HEK293T (cell line): ENCODE measurements around the gene LRIG1.

Experiments
- CTCF ChIA-PET: fragments of 350-600 bp; formaldehyde crosslinking; extraction: SDS; loops from one replicate; lab custom pipeline; 2021; ENCODE audit warnings: antibody characterized with exemption, inconsistent platforms; lab: Yijun Ruan, JAX
- POLR2A ChIA-PET: fragments of 350-600 bp; formaldehyde crosslinking; extraction: SDS; loops from one replicate; lab custom pipeline; 2020; ENCODE audit warnings: antibody characterized with exemption, inconsistent platforms; lab: Yijun Ruan, JAX
- DNase-seq: peaks from one replicate; pipeline ENCODE4 v3.0.0; 2012; ENCODE audit warnings: mixed read lengths; ENCODE audit errors: extremely low spot score
- ARNT ChIP-seq: fragments of 450-650 bp; IDR thresholded peaks from 2 replicates; pipeline ENCODE4 v1.6.1; 2017; ENCODE audit warnings: mild to moderate bottlenecking
- BHLHE40 ChIP-seq: fragments of 450-650 bp; IDR thresholded peaks from 2 replicates; pipeline ENCODE4 v1.6.1; 2016; ENCODE audit warnings: mild to moderate bottlenecking, moderate library complexity, borderline replicate concordance
- CTBP1 ChIP-seq: fragments of 450-650 bp; IDR thresholded peaks from 2 replicates; pipeline ENCODE4 v1.6.1; 2016; ENCODE audit warnings: borderline replicate concordance
- ELF4 ChIP-seq: fragments of 450-650 bp; IDR thresholded peaks from 2 replicates; pipeline ENCODE4 v1.6.1; 2017; ENCODE audit warnings: antibody characterized with exemption
- FOXA1 ChIP-seq: fragments of 450-650 bp; IDR thresholded peaks from 2 replicates; pipeline ENCODE4 v1.6.1; 2016; ENCODE audit warnings: mild to moderate bottlenecking
- FOXK2 ChIP-seq: fragments of 450-650 bp; IDR thresholded peaks from 2 replicates; pipeline ENCODE4 v1.6.1; 2016; ENCODE audit warnings: mild to moderate bottlenecking
- FOXM1 ChIP-seq: fragments of 450-650 bp; IDR thresholded peaks from 2 replicates; pipeline ENCODE4 v1.6.1; 2017; ENCODE audit warnings: mild to moderate bottlenecking, borderline replicate concordance
- HDGF ChIP-seq: fragments of 450-650 bp; IDR thresholded peaks from 2 replicates; pipeline ENCODE4 v1.6.1; 2017; ENCODE audit warnings: antibody characterized with exemption, borderline replicate concordance
- L3MBTL2 ChIP-seq: fragments of 450-650 bp; conservative IDR thresholded peaks from 2 replicates; pipeline ENCODE4 v1.6.1; 2016; ENCODE audit warnings: mild to moderate bottlenecking
- LEF1 ChIP-seq: fragments of 450-650 bp; IDR thresholded peaks from 2 replicates; pipeline ENCODE4 v1.6.1; 2017; ENCODE audit warnings: mild to moderate bottlenecking, borderline replicate concordance
- NFRKB ChIP-seq: fragments of 450-650 bp; IDR thresholded peaks from 2 replicates; pipeline ENCODE4 v1.6.1; 2016; ENCODE audit warnings: mild to moderate bottlenecking, moderate library complexity
- SP1 ChIP-seq: fragments of 450-650 bp; IDR thresholded peaks from 2 replicates; pipeline ENCODE4 v1.6.1; 2017
- SUZ12 ChIP-seq: fragments of 450-650 bp; IDR thresholded peaks from 2 replicates; pipeline ENCODE4 v1.6.1; 2016; ENCODE audit warnings: mild to moderate bottlenecking
- TARDBP ChIP-seq: fragments of 450-650 bp; IDR thresholded peaks from 2 replicates; pipeline ENCODE4 v1.6.1; 2016
- ZNF384 ChIP-seq: fragments of 450-650 bp; IDR thresholded peaks from 2 replicates; pipeline ENCODE4 v1.6.1; 2016
- TF ChIP-seq, protein P1 (sequence below): fragments of 450-650 bp; IDR thresholded peaks from 2 replicates; pipeline ENCODE4 v1.6.1; 2016

Gene LRIG1

DNA sequence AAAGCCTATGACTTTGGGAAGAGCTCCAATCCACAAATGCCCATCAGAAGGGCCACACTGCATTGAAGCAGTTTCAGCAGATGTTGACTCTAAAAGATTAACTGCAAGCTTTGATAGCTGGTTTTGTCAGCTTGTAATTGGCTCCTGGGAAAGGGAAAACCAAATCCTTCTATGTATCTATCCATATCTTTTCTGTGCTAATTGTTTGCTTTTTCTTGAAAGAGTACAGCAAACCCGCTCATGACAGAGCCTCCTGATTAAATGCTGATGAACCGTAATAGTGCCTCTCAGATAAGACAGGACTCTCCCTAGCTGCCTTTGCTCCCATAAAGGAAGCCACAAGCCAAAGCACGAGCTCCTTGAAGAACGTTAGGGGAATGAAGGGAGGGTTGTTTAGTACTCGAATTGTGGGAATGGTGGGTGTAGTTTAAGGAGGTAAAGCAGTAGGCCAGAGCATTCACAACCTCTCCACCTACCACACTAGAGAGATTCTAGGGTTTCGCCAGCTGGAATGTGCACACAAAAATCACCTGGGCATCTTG, 33.6 kb upstream of the LRIG1 start:
- ChIA-PET POLR2A (no interaction called here), CTCF (no interaction called here)
- no peak for TF ChIP-seq FOXA1
- TF ChIP-seq SP1: no peak
- no peak for TF ChIP-seq ARNT
- TF ChIP-seq, protein P1, sequence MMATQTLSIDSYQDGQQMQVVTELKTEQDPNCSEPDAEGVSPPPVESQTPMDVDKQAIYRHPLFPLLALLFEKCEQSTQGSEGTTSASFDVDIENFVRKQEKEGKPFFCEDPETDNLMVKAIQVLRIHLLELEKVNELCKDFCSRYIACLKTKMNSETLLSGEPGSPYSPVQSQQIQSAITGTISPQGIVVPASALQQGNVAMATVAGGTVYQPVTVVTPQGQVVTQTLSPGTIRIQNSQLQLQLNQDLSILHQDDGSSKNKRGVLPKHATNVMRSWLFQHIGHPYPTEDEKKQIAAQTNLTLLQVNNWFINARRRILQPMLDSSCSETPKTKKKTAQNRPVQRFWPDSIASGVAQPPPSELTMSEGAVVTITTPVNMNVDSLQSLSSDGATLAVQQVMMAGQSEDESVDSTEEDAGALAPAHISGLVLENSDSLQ: no peak
- no peak for TF ChIP-seq CTBP1
- no peak for TF ChIP-seq LEF1
- TF ChIP-seq ZNF384: no peak
- DNase-seq: no peak

DNA sequence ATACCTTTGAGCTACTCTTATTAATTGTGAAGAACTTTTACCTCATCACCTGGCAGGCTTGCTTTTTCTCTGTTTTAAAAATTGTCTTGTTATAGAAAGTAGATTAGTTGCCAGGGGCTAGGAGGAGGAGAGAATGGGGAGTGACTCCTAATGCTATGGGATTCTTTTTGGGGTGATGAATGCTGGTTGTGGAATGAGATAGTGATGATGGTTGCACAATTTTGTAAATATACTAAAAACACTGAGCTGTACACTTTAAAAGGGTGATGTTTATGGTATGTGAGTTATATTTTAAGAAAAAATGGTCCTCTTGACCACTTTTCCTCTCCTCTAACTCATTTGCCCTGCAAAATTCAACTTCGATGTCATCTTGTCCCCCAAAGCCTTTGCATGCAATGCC, 31.8 kb upstream of the LRIG1 start:
- no peak for DNase-seq
- ChIA-PET CTCF (no interaction called here), POLR2A (no interaction called here)
- TF ChIP-seq BHLHE40: no peak
- no peak for TF ChIP-seq FOXA1
- TF ChIP-seq ARNT: no peak

DNA sequence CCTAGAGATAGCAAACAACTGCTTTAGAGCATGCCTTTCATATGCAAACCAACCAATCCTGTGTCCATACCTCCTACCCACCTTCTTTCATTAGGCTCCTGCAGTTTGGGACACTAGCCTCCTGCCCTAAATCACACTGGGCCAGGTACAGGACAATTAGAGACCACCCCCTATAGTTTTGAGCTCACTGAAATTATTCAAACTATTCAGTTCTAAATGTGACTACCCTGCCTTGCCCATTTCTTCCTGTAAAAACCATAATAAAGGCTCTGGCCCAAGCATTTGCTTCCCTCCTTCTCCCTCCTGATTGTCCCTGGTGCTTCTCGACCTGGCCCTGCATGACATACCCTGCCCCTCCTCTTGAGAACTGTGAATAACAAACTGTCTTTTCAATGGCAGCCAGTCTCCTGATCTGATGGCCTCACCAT, 31.4 kb upstream of the LRIG1 start:
- POLR2A ChIA-PET: no interaction called here
- no peak for DNase-seq
- CTCF ChIA-PET: no interaction called here
- TF ChIP-seq BHLHE40 (no peak), ZNF384 (no peak), FOXK2 (no peak), ELF4 (no peak)

DNA sequence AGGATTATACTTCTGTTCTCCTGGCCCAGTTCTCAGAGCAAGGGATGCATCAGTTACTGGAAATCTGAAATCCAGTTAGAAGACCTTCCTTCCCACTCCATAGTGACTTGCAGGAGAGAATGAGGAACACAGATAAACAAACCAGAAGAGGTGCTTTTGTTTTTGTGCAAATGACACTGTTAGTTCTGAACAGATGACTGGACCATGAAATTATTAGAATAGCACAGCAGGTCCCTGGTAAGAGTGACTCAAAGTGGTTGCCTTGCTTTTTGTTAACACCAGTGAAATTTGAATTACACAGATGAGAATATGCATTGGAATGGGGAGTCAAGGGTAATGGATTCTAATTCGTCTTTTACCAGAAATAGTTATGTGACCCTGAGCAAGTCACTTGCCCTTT, 30.4 kb upstream of the LRIG1 start:
- no peak for DNase-seq
- TF ChIP-seq ARNT: no peak
- TF ChIP-seq HDGF: no peak
- TF ChIP-seq SUZ12: no peak
- no peak for TF ChIP-seq ZNF384
- no peak for TF ChIP-seq LEF1
- no peak for TF ChIP-seq FOXM1
- no peak for TF ChIP-seq SP1
- TF ChIP-seq, protein P1: no peak
- TF ChIP-seq BHLHE40: no peak
- TF ChIP-seq TARDBP: no peak
- TF ChIP-seq NFRKB: no peak
- no peak for TF ChIP-seq FOXA1
- TF ChIP-seq L3MBTL2: no peak
- TF ChIP-seq FOXK2: no peak
- TF ChIP-seq ELF4: no peak
- no peak for TF ChIP-seq CTBP1
- CTCF ChIA-PET: no interaction called here
- POLR2A ChIA-PET: no interaction called here

DNA sequence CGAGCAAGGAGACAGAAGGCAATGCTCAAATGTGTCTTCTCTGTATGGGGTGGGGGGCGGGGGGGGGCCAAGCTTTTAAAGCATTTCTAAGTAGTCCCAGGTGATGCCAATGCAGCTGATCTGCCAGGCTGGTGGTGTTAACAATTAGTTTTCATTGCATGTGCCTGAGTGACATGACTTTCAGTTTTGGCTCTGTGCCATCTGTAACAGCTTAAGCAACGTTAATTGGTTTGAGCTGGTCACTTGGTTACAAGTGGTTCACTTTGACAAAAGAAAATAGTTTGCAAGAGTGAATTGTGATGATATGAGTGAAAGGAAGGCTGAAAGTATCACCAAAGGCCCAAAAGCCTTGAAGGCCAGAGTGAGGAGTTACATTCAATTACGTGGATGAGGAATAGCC, 26.4 kb upstream of the LRIG1 start:
- POLR2A ChIA-PET: no interaction called here
- no peak for DNase-seq
- TF ChIP-seq SUZ12: no peak
- TF ChIP-seq BHLHE40: no peak
- TF ChIP-seq NFRKB: no peak
- TF ChIP-seq TARDBP: no peak
- TF ChIP-seq HDGF: no peak
- TF ChIP-seq CTBP1: no peak
- TF ChIP-seq FOXK2: no peak
- no peak for TF ChIP-seq ARNT
- no peak for TF ChIP-seq ZNF384
- no peak for TF ChIP-seq LEF1
- TF ChIP-seq FOXM1: no peak
- no peak for TF ChIP-seq SP1
- TF ChIP-seq ELF4: no peak
- TF ChIP-seq, protein P1: no peak
- no peak for TF ChIP-seq L3MBTL2
- CTCF ChIA-PET: no interaction called here

DNA sequence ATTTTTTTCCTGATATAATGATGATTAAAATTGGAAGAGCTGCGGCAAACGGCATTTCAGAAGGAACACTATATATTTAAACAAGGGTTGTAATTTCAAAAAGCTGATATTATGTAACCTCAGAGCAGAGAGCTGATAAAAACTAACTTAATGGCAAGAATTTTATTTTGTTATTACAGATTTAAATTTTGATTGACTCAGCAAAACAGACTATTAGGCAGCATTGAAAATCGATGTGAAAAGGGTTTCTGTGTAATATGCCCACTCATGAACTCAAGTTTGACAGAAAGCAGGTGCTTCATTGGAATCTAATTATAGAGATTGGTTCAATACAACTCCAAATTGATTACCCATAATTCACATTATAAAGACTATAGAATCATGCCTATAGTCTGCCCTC, 24.9 kb upstream of the LRIG1 start:
- POLR2A ChIA-PET: no interaction called here
- no peak for TF ChIP-seq HDGF
- no peak for TF ChIP-seq FOXM1
- TF ChIP-seq TARDBP: no peak
- no peak for TF ChIP-seq BHLHE40
- TF ChIP-seq CTBP1: no peak
- no peak for TF ChIP-seq ELF4
- TF ChIP-seq LEF1: no peak
- TF ChIP-seq SUZ12: no peak
- no peak for TF ChIP-seq SP1
- TF ChIP-seq FOXA1: no peak
- TF ChIP-seq ZNF384: no peak
- no peak for TF ChIP-seq L3MBTL2
- no peak for TF ChIP-seq ARNT
- no peak for TF ChIP-seq FOXK2
- TF ChIP-seq, protein P1: no peak
- no peak for TF ChIP-seq NFRKB
- no peak for DNase-seq
- CTCF ChIA-PET: no interaction called here
